GM18508 (cell line): ENCODE results near the gene SPATA46.
"Not testable (repeated sequence)": the region's sequence is repeated elsewhere in the genome, so short reads cannot be mapped to it uniquely, and the experiment has no call there.

Source experiments
- ATAC-seq: cut with Tn5 transposase; IDR thresholded peaks from one replicate; pipeline ENCODE4 v1.9.1; 2021; ENCODE audit warnings: moderate number of reproducible peaks; ENCODE audit not compliant: insufficient read depth, unreplicated experiment

SPATA46 gene, protein sequence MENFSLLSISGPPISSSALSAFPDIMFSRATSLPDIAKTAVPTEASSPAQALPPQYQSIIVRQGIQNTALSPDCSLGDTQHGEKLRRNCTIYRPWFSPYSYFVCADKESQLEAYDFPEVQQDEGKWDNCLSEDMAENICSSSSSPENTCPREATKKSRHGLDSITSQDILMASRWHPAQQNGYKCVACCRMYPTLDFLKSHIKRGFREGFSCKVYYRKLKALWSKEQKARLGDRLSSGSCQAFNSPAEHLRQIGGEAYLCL

DNA sequence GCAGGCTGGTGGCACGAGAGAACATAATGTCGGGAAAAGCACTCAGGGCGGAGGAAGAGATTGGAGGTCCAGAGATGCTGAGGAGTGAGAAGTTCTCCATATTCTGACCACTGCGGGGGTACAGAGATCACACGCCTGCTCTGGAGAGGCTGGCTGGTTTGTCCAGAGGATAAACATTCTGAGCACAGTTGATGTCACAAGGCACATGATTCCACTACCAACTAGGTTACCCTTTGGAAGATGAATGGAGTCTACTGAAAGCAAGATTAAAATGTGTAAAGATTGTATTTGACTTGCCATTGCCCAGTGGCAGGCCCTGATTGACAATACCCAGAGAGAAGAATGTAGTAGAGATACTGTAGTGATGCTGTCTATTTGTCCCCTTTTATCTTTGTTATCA lies at the start of gene SPATA46:
Gene SPATA46, minus strand, starts transcription at position 164 of the 400 bp plus-strand sequence. Its CDS starts 64 bp downstream, at position 100.
- no peak for ATAC-seq

DNA sequence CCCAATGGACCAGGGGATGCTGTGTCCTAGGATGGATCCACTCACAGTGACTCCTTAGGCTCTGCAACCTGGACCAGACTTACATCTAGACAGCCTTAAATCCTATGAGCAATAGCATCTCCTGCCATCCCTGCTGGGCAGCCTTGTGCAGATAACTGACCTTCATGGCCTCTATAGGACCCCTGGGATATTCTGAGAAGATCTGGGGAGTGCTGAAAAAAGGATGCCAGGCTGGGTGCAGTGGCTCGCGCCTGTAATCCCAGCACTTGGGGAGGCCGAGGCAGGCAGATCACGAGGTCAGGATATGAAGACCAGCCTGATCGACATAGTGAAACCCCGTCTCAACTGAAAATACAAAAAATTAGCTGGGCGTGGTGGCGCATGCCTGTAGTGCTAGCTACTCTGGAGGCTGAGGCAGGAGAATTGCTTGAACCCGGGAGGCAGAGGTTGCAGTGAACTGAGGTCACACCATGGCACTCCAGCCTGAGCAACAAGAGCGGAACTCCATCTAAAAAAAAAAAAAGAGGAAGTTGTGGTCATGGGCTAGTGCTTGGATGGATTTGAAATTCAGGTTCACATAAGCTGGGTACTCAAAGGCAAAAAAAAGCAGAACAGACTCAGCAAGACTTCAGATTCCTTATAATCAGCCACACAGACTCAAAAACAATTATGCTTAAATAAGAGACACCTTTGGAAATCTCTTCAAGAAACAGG lies 46.2 kb upstream of the SPATA46 start:
- ATAC-seq: no peak

DNA sequence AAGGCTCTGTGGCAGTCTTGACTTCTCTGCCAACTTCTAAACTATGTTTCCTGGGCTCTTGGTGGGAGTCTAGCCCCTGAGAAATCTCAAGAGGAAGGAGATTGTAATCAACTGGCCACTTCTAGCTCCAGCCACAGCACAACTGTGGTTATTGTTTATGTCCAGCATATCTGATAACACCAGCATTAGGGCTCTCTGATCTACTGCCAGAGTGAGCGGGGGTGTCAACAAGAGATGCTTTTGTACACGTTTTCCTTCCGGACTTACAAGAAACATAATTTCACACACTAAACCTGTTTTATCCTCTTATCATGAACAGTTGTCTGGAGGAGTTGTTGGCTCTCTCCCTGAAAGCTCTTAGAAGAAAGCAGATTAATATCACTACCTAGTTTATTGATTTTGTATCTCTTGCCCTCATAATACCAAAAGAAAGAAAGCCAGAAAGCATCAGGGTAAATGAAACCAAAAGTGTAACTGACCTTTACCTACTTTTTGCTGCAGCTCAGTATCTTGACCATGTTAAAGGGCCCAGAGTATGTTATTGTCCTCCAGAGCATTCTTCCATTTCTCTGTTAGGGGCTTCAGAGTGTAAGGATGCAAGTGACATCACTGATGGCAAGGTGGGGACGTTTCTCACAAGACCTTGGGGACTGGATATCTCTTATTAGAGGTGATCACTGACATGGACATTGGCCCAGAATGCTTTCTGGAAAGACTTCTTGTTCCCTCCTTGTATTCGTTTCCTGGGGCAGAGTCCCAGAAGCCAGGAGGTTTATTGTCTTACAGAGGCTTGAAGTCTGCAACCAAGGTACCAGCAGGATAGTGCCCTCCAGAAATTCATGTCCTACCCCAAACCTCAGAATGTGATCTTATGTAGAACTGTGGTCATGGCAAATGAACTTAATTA lies 44.9 kb upstream of the SPATA46 start:
- no peak for ATAC-seq

DNA sequence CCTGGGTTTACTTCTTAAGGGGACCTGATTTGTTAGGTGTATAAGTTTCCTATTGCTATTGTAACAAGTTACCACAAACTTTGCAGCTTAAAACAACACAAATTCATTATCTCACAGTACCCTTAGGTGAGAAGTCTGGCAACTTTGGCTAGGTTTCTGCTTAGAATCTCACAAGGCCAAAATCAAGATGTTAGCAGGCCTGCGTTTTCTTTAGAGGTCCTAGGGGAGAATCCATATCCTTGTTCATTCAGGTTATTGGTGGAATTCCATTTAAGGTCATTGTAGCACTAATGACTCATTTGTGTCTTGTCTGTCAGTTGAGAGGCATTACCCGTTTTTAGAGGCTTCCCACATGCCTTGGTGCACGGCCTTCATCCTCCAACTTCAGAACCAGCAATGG lies 43.5 kb upstream of the SPATA46 start:
- no peak for ATAC-seq

DNA sequence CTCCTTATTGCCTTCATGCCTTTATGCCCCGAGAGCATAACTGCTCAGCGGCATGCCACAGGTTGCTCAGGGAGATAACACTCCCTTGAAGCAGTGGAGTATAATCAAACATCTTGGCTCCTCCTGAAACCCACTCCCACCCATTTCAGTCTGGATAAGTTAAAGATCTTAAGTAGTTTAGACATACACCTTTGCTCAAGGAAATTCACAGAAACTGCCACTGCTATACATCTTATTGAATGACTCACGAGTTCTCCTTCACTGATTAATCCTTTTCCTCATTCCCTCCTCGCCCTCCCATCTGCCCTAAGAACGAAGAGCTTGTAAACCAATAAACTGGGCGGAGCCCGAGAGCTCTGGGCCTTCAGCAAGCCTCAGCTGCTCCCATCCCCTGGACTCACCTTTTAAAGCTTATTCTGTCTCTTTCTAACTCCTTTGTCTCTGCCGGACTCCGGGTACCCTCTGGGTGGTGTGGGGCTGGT lies 42.8 kb upstream of the SPATA46 start:
- not testable (repeated sequence) for ATAC-seq

DNA sequence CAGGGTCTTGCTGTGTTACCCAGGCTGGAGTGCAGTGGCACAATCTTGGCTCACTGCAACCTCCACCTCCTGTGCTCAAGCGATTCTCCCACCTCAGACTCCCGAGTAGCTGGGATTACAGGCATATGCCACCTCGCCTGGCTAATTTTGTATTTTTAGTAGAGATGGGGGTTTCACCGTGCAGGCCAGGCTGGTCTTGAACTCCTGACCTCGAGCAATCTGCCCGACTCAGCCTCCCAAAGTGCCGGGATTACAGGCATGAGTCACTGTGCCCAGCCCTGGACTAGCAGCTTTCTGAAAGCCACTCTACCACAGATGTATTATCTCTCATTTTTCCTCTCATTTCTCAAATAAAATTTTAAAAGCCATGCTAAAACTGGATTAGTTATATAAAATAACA lies 41.9 kb upstream of the SPATA46 start:
- ATAC-seq: not testable (repeated sequence)

DNA sequence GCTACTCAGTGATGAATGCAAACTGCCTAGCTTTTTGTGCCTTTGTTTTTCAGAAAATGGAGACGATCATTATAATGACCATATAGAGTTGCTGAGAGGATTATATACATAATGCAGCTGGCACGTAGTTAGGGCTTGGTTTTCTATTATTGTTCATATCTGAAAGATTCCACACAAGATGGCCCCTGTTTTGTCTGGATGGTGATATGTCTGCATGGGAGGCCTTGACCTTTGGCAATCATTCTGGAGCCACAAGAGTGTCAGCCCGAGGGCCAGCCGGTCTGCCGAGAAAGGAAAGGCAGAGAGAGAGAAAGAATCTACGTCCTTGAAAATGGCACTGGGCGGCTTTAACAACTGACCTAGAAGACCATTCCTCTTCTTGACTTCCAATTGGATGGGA lies 41.0 kb upstream of the SPATA46 start:
- no peak for ATAC-seq

DNA sequence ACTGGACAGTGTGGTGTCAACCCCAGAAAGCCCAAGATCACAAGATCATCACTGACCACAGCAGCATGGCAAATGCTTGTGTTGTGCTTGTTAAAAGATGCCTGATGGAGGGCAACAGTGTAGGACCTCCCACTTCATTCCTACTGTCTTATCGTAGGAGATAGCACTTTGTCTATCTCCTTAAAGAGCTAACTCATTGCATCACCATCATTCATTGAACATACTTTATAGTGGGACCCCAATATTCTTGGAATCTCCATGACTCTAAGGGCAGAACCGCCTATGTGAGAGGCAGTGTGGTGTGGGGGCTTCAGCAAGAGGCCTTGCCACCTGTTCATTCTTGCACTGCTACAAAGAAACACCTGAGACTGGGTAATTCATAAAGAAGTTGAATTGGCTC lies 40.3 kb upstream of the SPATA46 start:
- ATAC-seq: no peak

DNA sequence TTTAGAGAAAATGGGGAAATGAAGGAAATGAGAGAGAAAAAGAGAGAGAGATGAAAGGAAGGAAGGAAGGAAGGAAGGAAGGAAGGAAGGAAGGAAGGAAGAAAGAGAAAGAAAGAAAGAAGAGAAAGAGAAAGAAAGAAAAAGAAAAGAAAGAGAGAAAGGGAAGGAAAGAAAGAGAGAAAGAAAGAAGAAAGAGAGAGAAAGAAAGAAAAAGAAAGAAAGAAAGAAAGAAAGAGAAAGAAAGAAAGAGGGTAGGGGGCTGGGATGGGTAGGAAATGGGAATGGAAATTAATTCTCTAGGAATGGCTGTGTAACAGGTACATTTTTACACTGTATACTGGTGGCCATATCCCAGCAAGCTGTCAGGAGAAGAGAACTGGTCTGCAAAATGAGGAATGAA lies 39.6 kb upstream of the SPATA46 start:
- no peak for ATAC-seq

DNA sequence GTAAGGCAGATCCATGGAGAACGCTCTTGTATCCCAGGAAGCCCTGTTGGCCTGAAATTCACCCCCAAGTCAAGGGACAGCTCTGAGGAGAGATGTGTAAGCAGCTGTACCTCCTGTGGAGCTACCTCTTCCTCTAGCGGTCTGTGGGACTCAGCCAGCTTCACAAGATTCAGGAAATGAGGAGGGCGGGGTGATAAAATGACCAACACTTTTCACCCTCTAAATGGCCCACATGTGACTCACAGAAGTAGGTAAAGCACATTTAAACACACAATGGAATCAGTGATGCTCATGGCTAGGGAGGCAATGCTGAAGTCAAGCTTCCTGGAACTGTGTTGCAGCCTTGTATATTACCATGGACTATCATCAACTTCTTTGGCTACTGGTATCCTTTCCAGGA lies 35.3 kb upstream of the SPATA46 start, which contains the start of gene SH2D1B:
Gene SH2D1B, minus strand, starts transcription at position 135 of the 400 bp plus-strand sequence. Its CDS starts 120 bp downstream, at position 15.
- ATAC-seq: no peak

DNA sequence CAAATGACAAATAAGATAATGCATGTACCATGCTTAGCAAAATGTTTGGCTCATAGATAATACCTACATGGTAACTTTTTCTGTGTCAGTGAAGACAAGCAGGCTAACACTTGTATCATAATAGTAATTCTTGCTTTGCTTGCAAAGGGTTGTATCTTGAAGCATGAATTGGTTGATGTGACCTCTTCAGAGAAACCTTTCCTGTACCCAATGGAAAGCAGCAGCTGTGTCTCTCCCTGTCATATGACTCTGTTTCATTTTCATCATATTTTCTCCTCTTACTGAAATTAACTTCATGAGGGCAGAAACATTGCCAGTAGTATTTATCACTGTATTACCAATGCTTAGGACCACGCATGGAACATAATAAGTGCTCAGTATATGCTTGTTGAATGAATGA lies 30.9 kb upstream of the SPATA46 start:
- no peak for ATAC-seq

DNA sequence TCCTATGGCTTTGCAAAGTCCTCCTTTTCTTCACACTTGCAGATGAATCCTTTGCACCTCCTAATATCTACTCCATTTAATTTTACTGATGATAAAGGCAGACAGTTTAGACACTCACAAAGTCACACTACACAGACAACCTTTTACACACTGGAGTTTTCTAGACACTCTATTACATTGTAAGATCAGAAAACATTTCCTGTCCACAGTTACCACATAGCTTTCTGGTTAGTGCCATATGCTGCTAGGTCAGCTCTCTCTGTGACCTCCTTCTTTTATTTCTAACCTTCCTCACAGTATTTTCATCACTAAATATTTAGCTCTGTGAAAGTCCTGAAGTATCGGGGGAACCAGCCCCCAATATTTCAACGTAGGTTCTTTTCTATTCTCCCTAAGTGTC lies 30.2 kb upstream of the SPATA46 start:
- ATAC-seq: no peak

DNA sequence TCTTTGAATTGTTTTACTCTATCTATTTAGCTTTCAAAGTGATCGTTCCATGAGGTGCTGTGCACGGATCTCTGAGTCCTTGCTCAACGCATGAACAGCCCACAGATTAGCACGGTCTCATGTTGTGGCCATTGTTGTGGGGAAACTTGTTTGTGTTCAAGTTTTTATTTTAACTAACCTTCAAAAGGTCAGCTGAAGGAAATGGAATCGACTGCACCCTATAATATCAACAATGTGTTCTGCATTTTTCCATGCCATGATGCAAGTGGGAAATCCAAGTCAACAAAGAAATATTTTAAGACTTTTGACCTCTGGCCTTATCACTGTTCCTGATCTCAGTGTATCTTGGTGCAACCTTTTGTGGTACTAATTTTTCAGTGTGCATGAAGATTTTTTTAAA lies 29.1 kb upstream of the SPATA46 start:
- ATAC-seq: no peak

DNA sequence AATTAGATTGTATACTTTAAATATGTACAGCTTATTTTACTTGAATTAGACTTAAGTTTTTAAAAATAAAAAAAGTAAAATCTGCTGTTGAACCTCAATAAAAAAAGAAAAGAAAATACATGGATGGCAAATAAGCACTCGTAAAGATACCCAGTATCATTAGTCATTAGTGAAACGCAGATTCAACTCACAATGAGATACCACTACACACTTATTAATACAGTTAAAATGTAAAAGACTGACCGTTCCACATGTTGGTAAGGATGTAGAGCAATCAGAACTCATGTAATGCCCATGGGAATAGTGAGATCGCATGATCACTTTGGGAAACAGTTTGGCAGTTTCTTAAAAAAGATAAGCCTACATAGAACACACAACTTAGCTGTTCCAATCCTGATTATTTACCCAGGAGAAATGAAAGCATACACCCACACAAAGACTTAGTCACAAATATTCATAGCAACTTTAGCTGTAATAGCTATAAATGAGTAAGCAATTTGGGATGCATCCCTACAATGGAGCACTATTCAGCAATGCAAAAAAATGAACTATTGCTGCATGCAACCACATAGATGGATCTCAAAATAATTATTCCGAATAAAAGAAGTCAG lies 28.0 kb upstream of the SPATA46 start:
- no peak for ATAC-seq

DNA sequence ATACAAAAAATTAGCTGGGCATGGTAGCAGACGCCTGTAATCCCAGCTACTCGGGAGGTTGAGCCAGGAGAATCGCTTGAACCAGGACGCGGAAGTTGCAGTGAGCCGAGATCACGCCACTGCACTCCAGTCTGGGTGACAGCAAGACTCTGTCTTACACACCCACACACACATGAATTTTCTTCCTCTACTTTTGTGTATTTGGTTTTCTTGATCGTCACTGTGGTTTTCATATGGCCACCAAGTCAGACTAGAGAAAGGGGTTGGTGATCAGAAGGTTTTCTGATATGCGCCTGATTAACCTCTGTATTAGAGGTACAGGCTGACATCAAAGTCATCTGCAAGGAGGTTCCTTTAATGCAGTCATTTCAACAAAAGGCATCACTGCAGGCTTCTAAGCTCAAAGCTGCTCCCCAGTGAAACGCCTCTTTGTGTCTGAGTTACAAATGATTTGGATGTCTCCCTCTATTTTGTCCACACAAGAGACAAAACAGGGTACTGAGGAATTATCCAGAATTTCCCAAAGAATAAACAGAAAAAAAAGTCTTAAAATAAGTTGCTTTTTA lies 24.2 kb upstream of the SPATA46 start:
- ATAC-seq: no peak

DNA sequence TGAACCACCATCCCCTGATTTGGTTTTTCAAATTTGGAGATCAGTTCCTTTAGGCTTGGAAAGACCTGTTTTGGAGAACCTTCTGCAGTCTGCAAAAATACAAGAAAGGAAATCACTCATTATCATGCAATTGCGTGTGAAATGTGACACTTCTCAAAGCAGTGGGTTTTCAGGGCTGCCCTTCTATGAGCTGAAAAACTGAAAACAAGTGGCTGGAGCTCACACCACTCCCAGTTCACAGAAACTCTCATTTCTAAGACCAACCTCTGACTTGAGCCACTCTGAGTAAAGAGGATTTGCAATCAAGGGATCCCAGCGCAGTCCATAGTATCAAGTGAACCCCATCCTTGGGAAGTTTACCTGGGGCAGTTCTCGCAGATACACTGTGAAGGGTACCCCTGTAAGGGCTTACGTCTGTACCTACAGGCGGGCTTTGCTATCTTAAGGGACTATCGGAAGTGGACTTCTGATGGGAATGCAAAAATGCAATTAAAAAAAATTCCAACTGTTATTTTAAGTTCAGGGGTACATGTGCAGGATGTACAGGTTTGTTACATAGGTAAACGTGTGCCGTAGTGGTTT lies 22.4 kb upstream of the SPATA46 start:
- no peak for ATAC-seq

DNA sequence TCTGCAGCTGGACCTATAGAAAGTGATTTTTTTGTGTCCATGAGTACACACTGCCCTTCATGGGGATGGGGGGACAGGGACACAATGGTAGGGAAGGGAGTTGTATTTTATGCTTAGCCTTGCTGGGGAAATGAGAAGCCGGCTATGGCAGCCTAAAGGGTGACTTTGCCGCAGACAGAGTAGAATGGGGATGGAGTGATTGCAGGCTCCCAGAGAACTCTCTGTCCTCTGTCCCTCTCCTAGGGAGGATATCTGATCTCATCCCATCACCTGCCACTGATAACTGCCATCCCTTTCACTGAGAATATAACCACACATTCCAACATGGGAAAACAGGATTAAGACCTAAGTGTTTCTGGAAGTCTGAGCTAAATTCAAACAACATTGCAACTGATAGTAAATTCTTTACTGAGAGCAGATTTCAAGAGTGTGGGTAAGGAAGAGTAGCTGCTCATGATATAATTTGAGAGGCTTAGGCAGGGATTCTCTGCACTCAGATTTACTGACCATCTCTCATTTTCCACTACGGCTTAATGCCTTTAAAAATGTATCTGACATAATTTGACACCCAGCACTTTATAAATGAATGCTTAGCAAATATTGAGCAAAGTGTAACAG lies 21.4 kb upstream of the SPATA46 start:
- no peak for ATAC-seq

DNA sequence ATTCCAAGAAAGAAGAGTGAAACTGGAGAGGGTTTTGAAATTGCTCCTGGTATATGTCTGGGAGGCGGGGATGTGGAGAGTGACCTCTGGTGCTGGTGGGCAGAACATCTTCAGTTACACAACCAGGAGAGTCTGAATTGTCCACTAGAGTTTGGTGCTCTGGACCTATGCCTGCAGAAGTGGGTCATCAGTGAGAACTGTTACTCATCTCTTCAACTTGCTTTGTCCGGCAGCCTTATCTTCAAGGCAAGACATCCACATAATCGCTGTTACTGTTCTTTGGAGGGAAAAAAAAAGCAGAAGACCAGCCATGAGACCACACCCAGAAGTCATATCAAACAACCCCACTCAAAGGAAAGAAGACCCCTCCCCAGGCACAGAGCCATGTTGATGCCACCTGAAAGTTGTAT lies 20.4 kb upstream of the SPATA46 start:
- no peak for ATAC-seq

DNA sequence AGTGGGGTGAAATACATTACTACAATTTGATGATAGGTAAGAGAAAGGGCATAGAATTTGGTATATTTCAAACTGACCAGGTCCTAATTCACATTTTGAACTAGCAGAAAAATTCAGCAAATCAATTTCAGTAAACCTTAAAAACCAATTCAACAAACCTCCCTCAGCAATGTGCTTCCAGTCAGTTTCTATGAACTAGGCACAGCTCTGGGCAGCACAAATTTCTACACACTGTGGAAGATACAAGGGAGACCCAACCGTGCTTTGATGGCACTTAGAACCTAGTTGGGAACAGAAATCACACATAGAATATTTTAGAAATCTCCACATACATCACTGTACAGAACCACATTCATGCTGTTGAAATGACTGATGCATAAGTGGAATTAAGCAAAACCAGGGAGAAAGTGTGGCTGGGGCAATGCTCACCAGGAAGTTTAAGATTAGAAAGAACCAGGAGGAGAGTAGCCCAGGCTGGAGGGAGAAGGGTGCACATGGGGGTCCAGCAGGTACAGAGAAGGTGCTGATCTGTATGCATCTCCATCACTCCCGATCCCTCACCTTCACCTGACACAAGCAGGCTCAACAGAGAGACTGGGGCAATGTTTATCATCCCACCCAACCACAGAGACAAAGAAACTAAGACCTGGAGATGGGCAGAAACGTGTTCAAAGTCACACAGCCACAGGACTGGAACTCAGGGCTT lies 19.7 kb upstream of the SPATA46 start:
- ATAC-seq: no peak
